ENCODE measurements around the gene DPP6.

DPP6 gene

GRCh38 chr7:154859747-154860620 is 807.8 kb downstream of the DPP6 start:
- no peak for TF ChIP-seq CTCF (IDR thresholded peaks at IDR 0.05; ENCODE audit: low read depth, low read length, missing control alignments)
- no peak for DNase-seq (ENCODE audit: low read depth)
- H3K4me3 ChIP-seq (ENCODE audit: low read depth, low read length), result no peak overlapping the region

- no peak for TF ChIP-seq CTCF (IDR thresholded peaks at IDR 0.05; ENCODE audit: low read depth, low read length, missing control alignments)
- DNase-seq (ENCODE audit: low read depth), result no peak
- no peak overlapping the region for H3K4me3 ChIP-seq (ENCODE audit: low read depth, low read length)
Measured at GRCh38 chr7:154860621-154861375, 808.6 kb downstream of the DPP6 start.

- no peak for DNase-seq (ENCODE audit: low read depth)
- TF ChIP-seq CTCF (IDR thresholded peaks at IDR 0.05; ENCODE audit: low read depth, low read length, missing control alignments), result no peak
- H3K4me3 ChIP-seq (ENCODE audit: low read depth, low read length), result no peak overlapping the region
Measured at GRCh38 chr7:154861589-154861988, 809.4 kb downstream of the DPP6 start.

GRCh38 chr7:154862153-154862791 is 810.1 kb downstream of the DPP6 start:
- no peak for TF ChIP-seq CTCF (IDR thresholded peaks at IDR 0.05; ENCODE audit: low read depth, low read length, missing control alignments)
- DNase-seq (ENCODE audit: low read depth), result no peak
- H3K4me3 ChIP-seq (ENCODE audit: low read depth, low read length), result no peak overlapping the region

GRCh38 chr7:154863766-154864522 is 811.7 kb downstream of the DPP6 start:
- TF ChIP-seq CTCF (IDR thresholded peaks at IDR 0.05; ENCODE audit: low read depth, low read length, missing control alignments), result no peak
- DNase-seq (ENCODE audit: low read depth), result no peak
- no peak overlapping the region for H3K4me3 ChIP-seq (ENCODE audit: low read depth, low read length)

- no peak for TF ChIP-seq CTCF (IDR thresholded peaks at IDR 0.05; ENCODE audit: low read depth, low read length, missing control alignments)
- DNase-seq (ENCODE audit: low read depth), result no peak
- no peak overlapping the region for H3K4me3 ChIP-seq (ENCODE audit: low read depth, low read length)
Measured at GRCh38 chr7:154864523-154864891, 812.3 kb downstream of the DPP6 start.
